Posterior vena cava (tissue), 2 donors: Measurements from ENCODE around the gene SLC43A1. TPM values are rescaled to one million over a fixed set of nuclear protein-coding genes. Genes with fewer than 3 reads are reported as not detected.
"Not testable (repeated sequence)": the region's sequence is repeated elsewhere in the genome, so short reads cannot be mapped to it uniquely, and the experiment has no call there.

Experiments used
- DNase-seq: peaks from one replicate; pipeline ENCODE4 v3.0.0-alpha.2; 2020; ENCODE audit warnings: low spot score
- intact Hi-C, 2 donors: fragments of 100-400 bp; cut with DNase I; formaldehyde crosslinking; loops; one replicate each; pipeline versions ENCODE4 v1.14.1 to v1.14.2; 2022 to 2023
- long read RNA-seq, 2 donors: library from polyadenylated mRNA; unstranded; transcript quantifications; one replicate each; pipeline ENCODE4 v2.0.0, GENCODE V29; 2020 to 2021
- total RNA-seq, 2 donors: library from RNA; stranded (reverse); fragmentation: NEBNext Ultra II Directional; extraction: Animal tissue kit (Norgen Biotek cat#: 25700); gene quantifications; one replicate each; pipeline ENCODE4 v1.2.1, GENCODE V29; 2021
- donor health status: DM: yes; HTN: yes; CAD: no.
- donor health status: DM: yes; HTN: yes; CAD: no.

SLC43A1 gene
- 10 to 100 TPM in 1 of 2 donors, 1 to 10 TPM in 1; 8.1 to 11.5 TPM for total RNA-seq
- long read RNA-seq, donor 1, partial matches to known transcripts = 3 of 7 reads
- long read RNA-seq, donor 1, other reads (novel, unspliced or antisense) = 2 of 7 reads
- long read RNA-seq, donor 2, partial matches to known transcripts = 4 of 16 reads
- long read RNA-seq, donor 2, other reads (novel, unspliced or antisense) = 9 of 16 reads

DNA sequence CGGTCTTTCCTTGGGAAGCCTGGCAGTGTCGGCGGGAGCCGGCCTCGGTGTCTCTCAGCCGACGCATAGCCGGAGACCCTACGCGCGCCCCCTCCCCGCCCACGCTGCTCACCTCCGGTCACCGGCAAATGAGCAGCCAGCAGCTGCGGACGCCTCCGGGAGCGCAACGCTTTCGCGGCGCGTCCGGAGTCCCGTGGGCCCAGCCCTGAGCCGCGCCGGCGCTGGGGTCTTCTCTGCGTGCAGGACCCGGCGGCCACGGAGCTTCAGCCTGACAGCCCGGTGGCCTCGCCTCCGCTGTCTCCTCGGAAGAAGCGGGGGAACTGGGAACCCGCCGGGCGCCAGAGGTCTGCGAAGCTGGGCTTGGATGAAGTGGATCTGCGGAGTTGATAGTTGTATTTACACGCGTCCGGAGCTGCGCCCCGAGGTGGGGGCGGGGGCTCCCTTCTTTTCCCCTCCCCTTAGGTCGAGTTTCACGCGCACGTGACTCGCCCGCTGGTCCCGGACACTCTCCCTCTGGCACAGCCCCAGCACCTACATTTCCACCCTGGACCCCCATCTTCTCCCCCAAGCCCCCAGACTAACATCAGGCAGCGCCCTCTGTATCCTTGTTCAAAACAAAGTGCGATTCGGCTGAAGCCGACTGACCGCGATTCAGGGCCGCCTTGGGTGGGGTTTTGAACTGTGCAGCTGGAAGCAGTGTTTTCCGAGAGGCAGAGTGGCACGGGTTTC, at the start of gene SLC43A1:
Gene SLC43A1, minus strand, starts transcription at position 371 of the 729 bp plus-strand sequence. CDS start 1,591 bp downstream, outside the sequence.
- intact Hi-C loops = no loop called here
- DNase-seq = peak; percentile 88

DNA sequence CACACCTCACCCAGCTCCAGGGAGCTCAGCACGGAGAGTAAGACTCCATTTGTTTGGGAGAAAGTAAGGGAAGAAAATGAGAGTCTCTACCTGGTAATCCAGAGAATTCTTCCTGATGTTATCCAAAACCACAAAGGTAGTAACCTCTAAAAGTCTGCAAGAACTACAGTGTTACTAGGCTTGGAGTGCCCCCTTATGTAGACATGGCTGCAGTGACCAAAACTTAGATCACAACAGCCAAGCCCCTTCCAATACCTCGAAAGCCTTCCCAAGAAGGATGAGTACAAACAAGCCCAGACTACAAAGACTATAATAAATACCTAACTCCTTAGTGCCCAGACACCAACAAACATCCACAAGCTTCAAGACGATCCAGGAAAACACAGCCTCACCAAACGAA, 47.1 kb upstream of the SLC43A1 start:
- intact Hi-C loops = loop anchor here in 1 of 2 donors (1.0 kb wide), 1 partner anchor 125 kb away; no protein-coding TSS in a partner anchor
- no peak for DNase-seq

DNA sequence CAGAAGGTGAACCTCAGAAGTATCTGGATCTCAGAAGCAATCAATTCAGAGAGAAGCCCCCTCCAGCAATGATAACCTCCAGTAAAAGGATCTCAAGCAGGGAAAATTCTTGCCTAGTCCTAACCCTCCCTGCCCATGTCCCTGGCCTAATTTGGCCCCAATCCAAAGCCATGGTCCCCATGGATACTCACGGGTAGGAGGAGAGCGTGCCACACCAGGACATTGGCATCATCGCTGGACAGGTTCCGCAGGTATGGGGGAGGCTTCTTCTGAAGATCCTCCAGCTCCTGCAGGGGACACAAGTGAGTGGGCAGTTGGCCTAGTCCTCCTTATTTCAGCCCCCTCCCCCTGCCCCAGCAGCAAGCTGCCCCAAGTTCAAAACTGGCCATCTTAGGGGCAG, 44.6 kb upstream of the SLC43A1 start:
- DNase-seq = no peak
- intact Hi-C loops = no loop called here

DNA sequence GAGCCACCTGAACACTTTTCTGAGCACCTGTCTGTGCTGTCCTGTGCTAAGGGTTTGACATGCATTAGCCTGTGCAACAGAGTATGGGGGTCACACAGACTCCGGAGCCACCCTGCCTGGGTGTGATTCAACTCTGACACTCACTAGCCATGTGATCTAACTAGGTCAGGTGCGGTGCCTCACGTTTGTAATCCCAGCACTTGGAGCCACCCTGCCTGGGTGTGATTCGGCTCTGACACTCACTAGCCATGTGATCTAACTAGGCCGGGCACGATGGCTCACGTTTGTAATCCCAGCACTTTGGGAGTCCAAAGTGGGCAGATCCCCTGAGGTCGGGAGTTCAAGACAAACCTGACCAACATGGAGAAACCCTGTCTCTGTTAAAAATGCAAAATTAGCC, 40.5 kb upstream of the SLC43A1 start:
- intact Hi-C loops = no loop called here
- peak; percentile 16 for DNase-seq

DNA sequence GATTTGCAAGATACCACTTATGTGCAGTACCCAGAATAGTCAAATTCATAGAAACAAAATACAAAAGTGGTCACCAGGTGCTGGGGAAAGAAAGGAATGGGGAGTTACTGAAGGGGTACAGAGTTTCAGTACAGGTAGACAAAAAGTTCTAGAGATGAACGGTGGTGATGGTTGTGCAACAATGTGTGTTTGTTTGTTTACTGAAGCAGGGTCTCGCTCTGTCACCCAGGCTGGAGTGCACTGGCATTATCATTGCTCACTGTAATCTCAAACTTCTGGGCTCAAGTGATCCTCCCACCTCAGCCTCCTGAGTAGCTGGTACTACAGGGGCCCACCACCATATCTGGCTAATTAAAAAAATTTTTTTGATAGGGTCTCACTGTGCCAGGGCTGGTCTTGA, 39.9 kb upstream of the SLC43A1 start:
- DNase-seq = no peak
- intact Hi-C loops = no loop called here

DNA sequence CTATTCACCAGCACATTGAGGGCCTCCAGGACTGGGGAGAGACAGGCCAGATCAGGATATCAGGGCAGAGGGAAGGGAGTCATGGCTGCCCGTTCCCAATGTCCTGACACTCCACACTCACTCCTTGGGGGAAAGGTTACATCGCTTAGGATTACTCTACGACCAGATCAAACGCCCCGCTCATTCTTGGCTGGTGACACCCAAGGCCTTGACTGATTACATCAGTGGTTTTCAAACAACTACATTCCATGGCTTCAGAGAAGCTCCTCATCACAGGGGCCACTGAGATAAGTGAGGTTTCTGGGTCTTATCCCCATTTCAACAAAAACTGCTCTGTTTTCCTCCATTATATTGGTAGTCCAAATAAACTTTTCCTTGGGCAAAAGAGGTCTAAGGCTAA, 37.0 kb upstream of the SLC43A1 start:
- intact Hi-C loops = no loop called here
- no peak for DNase-seq

DNA sequence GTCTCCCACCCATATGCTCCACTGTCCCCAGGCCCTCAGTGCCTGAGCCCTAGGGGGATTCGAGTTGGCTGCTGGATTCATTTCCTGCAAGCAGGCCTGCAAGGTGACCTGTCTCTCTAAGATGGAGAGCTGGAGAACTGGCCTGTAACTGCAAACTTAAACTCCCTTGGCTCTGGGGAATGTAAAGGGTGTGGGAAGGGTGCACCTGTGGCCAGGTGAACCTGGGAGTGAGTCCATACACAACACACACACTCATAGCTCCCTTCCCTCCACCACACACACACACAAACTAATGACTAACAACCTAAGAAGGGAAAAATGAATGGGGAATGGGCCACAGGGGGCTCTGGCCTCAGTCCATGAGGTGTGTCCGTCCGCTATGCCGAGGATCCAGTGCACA, 36.4 kb upstream of the SLC43A1 start:
- peak; percentile 15 for DNase-seq
- intact Hi-C loops = no loop called here

DNA sequence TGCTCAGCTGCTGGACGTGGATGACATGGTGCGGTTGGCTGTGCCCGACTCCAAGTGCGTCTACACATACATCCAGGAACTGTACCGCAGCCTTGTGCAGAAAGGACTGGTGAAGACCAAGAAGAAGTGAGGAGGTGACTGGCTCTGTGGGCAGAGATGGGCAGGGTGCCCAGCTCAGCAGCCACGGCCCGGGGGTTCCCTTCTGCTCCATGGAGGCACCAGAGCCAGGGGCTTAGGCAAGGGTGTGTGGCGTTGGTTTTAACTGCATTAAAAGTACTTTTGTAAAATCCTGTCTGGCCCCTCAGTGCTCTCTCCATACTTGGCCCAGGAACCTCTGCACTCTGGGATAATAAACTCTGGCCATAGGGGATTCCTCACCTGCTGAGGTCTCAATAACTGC, 34.5 kb upstream of the SLC43A1 start:
- intact Hi-C loops = no loop called here
- DNase-seq = peak; percentile 34

DNA sequence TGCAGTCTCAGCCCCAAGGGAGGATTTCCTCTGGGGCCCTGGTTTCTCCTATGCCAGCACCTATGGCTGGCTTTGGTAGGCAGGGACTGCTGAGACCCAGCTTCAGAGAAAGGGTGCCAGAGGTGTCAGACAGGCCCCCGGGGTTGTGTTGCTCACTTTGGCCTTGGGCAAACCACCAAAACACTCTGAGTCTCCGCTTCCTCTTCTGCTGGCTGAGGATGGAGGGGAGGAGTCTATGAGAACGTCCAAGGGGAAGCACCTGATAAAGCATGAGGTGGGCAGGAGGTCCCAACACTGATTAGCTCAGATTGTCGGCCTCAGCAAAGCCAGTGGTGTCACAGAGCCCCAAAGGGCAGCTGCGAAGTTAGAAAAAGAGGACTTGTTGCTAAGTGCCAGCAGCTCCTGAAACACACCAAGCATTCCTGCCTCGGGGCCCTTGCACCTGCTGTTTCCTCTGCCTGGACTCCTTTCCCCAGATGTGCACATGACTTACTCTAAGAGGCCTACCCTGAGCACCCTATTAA, 32.4 kb upstream of the SLC43A1 start:
- intact Hi-C loops = no loop called here
- no peak for DNase-seq

DNA sequence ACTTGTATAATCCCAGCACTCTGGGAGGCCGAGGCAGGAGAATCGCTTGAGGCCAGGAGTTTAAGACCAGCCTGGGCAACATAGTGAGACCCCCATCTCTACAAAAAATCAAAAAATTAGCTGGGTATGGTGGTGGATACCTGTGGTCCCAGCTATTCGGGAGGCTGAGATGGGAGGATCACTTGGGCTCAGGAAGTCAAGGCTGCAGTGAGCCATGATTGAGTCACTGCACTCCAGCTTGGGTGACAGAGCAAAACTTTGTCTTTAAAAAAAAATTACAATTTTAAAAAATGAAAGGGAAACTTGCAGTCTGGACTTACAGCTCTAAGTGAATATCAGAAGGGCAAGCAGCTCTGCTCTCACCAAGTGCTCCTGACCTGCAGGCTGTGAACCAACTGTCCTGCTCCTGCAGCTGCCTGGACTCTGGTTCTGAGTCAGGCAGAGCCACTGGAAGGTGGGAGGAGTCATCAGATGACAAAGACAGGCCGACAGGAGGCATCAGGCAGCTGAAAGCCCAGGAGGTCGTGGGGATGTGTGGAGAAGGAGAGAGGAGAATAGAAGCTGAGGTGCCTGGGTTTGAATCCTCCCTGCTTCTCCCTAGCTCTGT, 31.5 kb upstream of the SLC43A1 start:
- no peak for DNase-seq
- intact Hi-C loops = no loop called here

DNA sequence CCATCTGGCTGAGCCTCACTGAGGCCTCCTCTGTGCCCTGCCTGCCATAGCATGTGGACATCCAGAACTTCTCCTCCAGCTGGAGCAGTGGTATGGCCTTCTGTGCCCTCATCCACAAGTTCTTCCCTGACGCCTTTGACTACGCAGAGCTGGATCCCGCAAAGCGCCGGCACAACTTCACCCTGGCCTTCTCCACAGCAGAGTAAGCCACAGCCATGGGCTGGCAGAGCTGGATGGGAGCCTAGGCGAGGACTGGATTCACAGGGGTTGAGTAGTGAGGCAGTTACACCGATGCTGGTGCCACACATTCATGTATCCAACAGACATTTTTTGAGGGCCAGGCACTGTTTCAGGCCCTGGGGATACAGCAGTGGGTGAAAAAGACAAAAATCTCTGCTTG, 30.9 kb upstream of the SLC43A1 start:
- intact Hi-C loops = no loop called here
- no peak for DNase-seq

DNA sequence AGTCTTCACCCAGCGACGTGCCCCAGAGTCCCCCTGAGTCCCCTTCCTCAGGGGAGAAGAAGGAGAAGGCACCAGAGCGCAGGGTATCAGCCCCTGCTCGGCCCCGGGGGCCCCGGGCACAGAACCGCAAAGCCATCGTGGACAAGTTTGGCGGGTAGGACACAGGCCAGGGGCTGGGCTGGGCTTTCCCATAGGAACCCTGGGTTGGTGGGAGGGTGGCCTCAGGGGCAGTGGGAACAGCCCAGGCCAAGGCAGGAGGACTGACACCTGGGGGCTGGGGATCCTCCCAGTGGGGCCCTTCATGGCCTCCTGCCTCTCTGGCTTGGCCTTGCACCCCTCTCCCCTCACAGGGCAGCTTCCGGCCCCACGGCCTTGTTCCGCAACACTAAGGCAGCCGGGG, 30.4 kb upstream of the SLC43A1 start:
- no peak for DNase-seq
- intact Hi-C loops = no loop called here

DNA sequence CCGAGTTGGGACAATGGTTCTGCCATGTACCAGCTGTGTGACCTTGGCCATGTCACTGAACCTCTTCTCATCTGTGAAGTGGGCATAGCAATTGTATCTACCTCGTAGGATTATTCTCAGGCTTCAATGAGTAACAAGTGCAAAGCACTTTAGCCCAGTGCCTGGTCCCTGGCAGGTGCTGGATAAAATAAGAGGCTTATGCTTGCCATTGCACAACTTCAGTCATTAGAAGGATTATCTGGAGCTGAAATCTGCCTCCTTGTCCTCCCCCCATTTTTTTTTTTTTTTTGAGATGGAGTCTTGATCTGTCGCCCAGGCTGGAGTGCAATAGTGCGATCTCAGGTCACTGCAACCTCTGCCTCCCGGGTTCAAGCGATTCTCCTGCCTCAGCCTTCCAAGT, 29.1 kb upstream of the SLC43A1 start:
- intact Hi-C loops = no loop called here
- DNase-seq = no peak

DNA sequence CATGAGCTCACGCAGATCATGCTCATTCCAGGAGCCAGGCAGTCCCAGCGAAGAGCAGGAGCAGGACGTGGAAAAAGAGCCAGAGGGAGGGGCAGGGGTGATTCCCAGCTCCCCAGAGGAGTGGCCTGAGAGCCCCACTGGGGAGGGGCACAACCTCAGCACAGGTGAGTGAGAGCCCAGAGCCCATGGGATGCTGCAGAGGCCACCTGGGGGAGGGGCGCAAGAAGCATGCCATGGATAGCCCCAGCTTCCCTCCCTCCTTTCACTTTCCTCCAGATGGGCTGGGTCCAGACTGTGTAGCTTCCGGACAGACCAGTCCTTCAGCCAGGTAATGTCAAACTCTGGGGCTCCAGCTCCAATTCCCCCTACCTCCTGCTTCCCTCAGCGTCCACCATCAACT, 28.1 kb upstream of the SLC43A1 start:
- DNase-seq = no peak
- intact Hi-C loops = no loop called here

DNA sequence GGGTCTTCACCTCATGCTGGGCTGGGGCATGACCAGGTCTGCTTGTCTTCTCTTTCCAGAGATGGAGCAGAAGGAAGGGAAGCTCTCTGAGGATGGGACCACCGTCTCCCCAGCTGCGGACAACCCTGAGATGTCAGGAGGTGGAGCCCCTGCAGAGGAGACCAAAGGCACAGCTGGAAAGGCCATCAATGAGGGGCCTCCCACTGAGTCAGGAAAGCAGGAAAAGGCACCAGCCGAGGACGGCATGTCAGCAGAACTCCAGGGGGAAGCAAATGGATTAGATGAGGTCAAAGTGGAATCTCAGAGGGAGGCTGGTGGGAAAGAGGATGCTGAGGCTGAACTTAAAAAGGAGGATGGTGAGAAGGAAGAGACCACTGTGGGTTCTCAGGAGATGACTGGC, 27.1 kb upstream of the SLC43A1 start:
- no peak for DNase-seq
- intact Hi-C loops = no loop called here

DNA sequence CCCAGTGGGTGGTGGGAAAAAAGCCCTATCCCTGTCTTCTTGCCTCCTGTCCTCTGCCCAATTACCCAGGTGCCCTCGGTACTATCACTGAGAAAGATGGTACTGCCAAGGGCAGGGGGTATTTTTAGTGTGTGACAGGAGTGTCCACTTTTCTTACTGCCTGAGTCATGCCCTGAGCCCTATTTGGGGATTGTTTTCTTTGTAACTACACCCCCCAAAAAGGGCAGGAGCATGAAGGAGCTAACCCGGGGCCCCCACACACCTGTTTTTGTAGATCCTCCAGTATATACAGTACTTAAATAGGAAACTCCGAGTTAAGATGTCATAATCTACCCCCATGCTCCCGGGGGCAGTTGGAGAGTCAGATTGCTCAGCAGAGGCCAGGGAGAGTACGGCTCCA, 25.7 kb upstream of the SLC43A1 start:
- intact Hi-C loops = no loop called here
- no peak for DNase-seq

DNA sequence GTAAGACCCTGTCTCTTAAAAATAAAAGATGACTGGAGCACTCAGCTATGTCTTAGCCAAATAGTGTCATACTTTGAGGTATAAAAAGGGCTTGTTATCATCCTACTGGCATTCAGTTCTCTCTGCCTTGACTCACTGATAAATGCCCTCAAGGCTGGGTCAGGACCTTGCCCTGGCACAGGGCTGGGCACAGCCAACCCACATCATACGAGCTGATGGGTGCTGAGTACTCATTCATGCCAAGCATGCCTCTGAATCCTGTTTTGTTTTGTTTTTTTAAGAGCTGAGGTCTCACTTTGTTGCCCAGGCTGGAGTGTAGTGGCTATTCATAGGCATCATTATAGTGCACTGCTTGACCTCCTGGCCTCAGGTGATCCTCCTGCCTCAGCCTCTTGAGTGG, 23.8 kb upstream of the SLC43A1 start:
- no peak for DNase-seq
- intact Hi-C loops = no loop called here

DNA sequence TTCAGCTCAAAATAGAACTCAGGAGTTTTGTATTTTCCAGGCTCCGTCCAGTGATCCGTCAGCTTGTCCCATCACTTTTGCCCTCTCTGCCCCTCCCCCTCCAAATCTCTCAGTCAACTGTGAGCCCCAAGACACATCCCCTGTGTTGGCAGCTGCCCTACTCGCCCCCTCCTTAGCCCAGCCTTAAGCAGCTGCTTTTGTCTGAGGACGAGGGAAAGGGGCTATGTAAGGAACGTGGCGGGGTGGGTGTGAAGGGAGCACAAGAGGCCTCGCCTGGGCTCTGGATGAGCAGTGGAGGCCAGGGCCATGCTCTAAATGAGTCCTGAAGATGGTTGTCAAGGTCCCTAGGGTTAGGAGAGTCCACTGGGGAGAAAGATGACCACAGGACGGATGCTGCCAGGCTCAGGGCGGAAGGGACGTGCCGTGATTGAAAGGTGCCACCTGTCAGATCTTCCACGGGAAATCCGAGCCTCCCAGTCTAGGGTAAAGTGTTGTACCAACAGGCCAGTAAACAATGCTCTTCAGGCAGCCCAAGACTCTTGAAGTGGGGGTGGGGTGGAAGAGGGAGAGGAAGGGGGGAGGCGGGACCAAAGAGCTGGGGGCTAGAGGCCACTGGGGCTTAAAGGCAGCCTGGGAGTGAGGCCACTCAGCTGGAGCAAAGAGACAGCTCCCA, 21.6 kb upstream of the SLC43A1 start, which contains the start of gene SMTNL1:
Gene SMTNL1, plus strand, starts transcription at position 649 of the 673 bp plus-strand sequence. CDS start 5,048 bp downstream, outside the sequence.
- intact Hi-C loops = no loop called here
- DNase-seq = no peak

DNA sequence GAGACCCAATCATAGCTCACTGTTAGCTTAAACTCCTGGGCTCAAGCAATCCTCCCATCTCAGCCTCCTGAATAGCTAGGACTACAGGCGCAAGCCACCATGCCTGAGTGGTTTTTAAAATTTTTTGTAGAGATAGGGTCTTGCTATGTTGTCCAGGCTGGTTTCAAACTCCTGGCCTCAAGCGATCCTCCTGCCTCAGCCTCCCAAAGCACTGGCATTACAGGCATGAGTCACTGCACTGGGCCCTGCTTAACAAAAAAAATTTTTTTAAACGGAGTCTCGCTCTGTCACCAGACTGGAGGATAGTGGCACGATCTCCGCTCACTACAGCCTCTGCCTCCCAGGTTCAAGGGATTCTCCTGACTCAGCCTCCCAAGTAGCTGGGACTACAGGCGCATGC, 18.9 kb upstream of the SLC43A1 start:
- DNase-seq, intact Hi-C loops: not testable (repeated sequence)
